ENCODE data around the gene ZDHHC21.
A peak's percentile ranks its signal among the peaks of the same experiment; 100 is the strongest.

ZDHHC21 gene, protein sequence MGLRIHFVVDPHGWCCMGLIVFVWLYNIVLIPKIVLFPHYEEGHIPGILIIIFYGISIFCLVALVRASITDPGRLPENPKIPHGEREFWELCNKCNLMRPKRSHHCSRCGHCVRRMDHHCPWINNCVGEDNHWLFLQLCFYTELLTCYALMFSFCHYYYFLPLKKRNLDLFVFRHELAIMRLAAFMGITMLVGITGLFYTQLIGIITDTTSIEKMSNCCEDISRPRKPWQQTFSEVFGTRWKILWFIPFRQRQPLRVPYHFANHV

DNA sequence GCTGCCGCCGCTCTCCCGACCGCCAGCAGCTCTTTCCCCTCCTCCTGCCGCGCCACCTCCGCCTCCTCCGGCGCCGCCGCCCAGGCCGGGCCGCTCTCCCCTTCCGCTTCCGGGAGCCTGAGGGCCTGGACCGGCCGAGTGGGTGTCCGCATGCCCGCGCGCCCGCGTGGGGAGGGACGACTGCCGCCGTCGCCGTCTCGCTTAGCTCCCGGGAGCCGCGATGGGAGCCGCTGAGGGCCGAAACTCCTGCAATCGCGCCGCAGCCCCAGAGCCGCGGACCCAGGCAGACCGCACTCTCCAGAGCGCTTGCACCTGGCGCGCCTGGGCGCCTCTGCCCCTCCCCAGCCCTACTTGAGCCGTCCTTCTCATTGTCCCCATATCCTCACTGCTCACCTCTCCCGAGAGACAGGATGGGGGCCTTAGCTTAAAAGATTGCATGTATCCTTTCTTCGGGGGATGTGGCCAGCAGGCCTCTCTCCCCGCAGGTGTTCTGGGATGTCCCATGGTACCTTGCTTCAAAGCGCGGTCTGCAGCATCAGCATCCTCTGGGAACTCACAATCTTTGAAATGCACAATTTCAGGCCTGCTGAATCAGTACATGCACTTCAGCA, at the start of gene ZDHHC21:
ZDHHC21 (minus strand) TSS at position 182 of the 611 bp plus-strand sequence. CDS start 19,092 bp downstream, outside the sequence.
- H3K4me3 ChIP-seq (ENCODE audit: low read length) = peak within 1 kb of the TSS; percentile 100

DNA sequence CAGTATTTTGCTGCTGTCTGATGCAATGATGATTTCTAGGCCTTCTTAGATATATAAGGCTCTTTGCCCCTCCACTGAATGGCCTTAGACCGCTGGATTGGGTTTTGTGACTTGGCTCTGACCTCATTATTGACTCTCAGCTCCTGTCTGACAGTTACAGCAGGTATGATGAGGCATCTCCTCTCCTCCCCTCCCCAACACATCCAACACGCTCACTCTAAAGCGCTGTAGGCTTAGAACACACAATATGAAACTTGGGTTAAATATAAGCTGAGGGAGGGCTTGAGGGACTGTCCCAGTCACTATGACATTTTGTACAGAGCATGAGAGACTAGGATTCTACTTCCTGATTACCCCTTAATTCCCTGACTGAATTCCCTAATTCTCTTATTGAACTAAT, 48.1 kb upstream of the ZDHHC21 start:
- no peak for TF ChIP-seq ZNF274 (IDR thresholded peaks at IDR 0.05; ENCODE audit: low read depth, low read length)
- H3K4me3 ChIP-seq (ENCODE audit: low read length) = no peak overlapping the region

More for the DNA sequence above, at the start of gene ZDHHC21:
- TF ChIP-seq ZNF274 (IDR thresholded peaks at IDR 0.05; ENCODE audit: low read depth, low read length) = no peak

DNA sequence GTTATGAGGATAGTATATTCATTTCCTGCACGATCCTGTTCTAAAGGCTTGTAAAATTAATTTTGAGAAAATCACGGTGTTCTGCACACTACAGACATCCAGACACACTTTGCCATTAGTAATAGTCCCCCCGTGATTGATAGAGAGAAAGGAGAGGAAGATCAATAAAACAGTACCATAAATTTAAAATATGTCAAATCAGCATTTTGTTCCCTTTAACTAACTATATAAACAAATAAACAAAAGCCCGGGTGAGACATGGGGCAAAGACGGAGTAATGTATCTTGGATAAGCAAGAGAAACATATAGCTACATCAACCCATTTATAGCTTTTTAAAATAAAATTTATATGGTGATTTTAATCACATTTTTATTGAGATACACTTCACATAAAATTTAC, 39.9 kb upstream of the ZDHHC21 start:
- H3K4me3 ChIP-seq (ENCODE audit: low read length) = no peak overlapping the region
- no peak for TF ChIP-seq ZNF274 (IDR thresholded peaks at IDR 0.05; ENCODE audit: low read depth, low read length)

DNA sequence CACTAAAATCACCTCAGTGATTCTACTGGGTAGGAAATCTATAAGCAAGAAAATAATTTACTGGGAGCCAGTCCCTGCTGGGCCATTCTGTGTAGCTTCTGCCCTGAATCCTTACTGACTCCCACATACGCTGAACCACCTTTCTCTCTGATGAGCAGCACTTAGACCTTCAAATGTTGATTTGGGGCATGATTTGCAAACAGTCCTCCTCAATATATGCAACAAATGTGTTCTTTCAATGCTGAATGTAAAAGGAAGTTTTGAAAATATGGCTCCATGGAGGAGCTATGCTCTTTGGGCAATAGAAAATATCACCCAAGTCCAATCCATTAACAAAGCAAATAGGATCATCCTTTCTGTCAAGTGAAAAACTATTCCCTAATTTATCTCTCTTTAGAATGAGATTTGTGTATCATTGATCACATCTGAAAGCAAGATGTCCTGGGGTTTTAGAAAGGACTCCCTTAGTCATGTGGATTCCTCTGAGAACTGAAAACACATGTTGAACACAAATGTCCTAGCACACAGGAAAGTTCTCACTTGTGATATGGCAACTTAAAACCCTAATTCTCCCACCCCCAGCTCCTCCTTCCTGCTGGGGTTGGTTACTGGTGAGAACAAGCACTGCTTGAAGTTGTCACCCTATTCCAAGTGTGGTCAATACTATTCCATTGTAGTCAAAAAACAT, 38.2 kb upstream of the ZDHHC21 start:
- no peak for TF ChIP-seq ZNF274 (IDR thresholded peaks at IDR 0.05; ENCODE audit: low read depth, low read length)
- H3K4me3 ChIP-seq (ENCODE audit: low read length) = no peak overlapping the region

DNA sequence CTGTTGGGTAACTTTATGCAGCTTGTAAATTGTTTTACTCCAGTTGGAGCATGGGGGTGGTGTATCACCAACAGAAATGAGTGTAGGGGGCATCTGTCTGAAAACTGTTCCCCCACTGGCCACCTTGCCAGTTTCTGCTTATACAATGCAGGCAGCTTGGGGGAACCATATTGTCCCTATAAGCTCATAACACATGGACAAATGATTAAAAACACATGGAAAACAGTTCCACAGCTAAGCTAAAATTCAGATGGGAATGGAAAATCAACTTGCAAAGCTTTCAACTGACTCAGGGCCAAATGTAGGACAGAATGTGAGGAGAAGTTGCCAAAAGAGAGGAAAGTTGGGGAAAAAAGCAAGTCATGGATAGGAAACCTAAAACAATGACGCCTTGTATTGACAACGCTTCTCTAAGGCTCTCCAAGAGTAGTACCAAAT, 37.2 kb upstream of the ZDHHC21 start:
- no peak for TF ChIP-seq ZNF274 (IDR thresholded peaks at IDR 0.05; ENCODE audit: low read depth, low read length)
- no peak overlapping the region for H3K4me3 ChIP-seq (ENCODE audit: low read length)

DNA sequence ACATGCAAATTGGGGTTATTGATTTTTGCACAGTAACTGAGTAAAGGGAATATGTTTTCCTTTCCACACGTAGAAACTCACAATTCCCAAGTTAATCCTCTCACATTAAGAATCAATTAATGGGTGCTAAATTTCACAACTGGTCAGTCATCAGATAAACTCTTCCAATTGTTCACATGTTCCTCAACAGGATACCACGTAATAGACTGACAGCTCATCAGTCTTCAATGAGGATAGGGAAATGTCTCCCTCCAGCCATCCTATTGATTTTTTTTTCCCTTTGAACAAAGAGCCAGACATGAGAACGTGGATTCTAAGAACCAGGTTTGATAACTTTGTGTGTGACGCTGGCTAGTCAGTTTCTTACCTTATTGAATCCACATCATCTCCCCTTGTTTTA, 30.1 kb upstream of the ZDHHC21 start:
- no peak overlapping the region for H3K4me3 ChIP-seq (ENCODE audit: low read length)
- no peak for TF ChIP-seq ZNF274 (IDR thresholded peaks at IDR 0.05; ENCODE audit: low read depth, low read length)

DNA sequence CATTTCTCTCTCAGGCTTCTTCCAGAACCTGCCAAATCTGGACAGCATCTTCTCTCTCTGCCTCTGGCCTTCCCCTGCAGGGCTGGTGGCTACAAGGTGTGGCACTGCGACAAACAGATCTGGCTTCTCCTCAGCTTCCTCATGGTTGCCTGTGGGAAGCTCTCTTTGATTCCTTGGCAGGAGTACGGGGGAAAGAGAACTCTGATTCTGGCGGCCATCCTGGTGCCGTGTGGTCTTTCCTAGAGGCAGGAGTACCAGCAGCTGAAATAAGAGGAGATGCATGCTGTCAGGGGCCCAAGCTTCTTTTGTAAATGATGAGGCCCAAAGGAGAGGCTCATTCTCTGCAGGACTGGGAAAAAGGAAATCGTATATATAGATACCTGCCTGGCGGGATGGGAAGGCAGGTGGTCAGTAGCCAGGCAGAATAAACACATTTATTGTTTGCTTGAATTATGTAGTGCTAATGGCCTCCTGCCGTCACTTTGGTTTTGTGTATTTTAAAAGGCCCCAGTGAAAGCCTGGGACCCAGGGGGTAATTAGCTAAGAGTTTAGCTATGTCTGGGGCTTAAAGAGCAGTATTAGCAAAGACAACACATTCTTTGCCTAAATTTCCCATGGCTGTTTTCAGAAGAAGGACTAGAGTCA, 29.3 kb upstream of the ZDHHC21 start, which contains the start of gene CER1:
CER1 (minus strand) TSS at position 343 of the 645 bp plus-strand sequence; CDS start at position 282, 61 bp downstream.
- no peak within 1 kb of the TSS for H3K4me3 ChIP-seq (ENCODE audit: low read length)
- no peak for TF ChIP-seq ZNF274 (IDR thresholded peaks at IDR 0.05; ENCODE audit: low read depth, low read length)

DNA sequence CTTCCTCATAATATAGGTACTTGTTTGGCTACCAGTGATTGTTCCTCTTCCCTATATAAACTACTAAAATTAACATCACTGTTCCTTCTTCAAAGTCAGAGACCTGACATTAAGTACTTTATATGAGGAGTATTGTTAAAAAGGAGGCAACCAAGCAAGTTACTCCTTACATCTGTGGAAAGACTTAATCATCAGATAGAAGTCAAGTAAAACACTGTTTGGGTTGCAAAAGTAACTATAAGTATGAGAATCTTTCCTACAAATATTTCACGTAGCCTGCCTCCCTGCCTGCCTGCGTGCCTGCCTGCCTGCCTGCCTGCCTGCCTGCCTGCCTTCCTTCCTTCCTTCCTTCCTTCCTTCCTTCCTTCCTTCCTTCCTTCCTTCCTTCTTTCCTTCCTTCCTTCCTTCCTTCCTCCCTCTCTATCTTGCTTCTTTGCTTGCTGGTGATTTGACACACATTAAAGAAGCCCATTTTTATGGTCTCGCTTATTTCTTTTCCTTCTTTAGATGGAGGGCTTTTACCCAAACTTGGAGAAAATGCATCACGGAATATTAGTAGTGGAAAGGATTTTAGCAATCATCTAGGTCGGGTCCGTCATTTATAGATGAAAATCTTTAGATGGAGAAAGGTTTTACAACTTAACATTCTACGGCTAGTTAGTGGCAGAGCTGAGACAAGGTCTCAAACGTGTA, 26.1 kb upstream of the ZDHHC21 start:
- no peak overlapping the region for H3K4me3 ChIP-seq (ENCODE audit: low read length)
- TF ChIP-seq ZNF274 (IDR thresholded peaks at IDR 0.05; ENCODE audit: low read depth, low read length) = no peak

DNA sequence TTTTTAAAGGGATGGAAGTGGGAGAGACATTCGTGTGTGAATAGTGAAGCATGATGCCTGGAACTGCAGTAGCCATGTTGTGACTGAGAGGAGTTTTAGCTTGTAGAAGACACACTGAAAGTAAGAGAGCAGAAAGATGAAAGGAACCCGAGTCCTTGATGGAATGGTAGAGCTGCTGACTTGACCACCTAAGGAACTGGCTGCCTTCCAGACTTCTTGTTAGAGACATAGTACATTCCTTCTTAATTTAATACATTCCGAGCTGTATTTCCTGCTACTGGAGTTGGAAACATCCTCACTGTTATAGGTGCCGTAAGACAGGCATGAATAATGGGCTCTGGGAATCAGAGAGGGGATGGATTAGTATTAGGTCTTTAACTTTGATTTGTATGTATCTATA, 21.9 kb upstream of the ZDHHC21 start:
- H3K4me3 ChIP-seq (ENCODE audit: low read length) = no peak overlapping the region
- TF ChIP-seq ZNF274 (IDR thresholded peaks at IDR 0.05; ENCODE audit: low read depth, low read length) = no peak

DNA sequence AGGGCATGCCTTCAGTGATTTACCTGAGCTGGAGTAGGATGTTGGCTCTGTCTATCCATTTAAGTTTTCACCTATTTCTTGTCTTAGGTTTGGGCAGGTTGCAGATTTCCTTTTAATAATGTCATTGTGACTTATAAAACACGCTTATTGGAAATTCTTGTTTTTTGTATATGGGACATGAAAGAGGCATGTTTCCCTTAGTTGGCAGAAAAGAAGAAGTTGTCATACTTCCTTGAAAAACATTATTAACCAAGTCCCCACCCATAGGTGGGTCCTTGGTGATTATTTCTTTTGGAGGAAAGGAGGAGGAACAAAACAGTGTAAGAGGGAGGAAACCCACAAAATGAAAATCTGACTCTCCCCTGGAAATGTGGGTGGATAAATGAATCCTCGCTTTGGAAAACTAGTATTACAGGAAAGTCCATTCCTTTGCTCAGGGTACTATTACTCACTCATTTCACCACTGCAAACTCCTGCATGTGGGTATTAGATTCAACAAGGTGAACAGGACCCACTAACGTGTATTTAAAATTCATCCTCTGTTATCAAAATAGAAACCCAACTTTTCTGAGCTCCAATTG, 20.0 kb upstream of the ZDHHC21 start:
- no peak for TF ChIP-seq ZNF274 (IDR thresholded peaks at IDR 0.05; ENCODE audit: low read depth, low read length)
- H3K4me3 ChIP-seq (ENCODE audit: low read length) = no peak overlapping the region

DNA sequence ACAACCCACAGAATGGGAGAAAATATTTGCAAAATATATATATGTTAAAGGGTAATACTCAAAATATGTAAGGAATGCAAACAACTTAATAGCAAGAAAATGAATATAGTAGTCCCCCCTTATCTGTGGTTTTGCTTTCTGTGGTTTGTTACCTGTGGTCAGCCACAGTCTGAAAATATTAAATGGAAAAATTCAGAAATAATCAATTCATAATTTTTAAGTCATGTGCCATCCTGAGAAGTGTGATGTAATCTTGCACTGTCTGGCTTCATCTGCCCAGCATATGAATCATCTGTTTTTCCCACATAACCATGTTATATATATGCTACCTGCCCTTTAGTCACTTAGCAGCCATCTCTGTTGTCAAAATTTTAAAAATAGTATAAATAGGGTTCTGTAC, 17.6 kb upstream of the ZDHHC21 start:
- TF ChIP-seq ZNF274 (IDR thresholded peaks at IDR 0.05; ENCODE audit: low read depth, low read length) = no peak
- H3K4me3 ChIP-seq (ENCODE audit: low read length) = no peak overlapping the region

DNA sequence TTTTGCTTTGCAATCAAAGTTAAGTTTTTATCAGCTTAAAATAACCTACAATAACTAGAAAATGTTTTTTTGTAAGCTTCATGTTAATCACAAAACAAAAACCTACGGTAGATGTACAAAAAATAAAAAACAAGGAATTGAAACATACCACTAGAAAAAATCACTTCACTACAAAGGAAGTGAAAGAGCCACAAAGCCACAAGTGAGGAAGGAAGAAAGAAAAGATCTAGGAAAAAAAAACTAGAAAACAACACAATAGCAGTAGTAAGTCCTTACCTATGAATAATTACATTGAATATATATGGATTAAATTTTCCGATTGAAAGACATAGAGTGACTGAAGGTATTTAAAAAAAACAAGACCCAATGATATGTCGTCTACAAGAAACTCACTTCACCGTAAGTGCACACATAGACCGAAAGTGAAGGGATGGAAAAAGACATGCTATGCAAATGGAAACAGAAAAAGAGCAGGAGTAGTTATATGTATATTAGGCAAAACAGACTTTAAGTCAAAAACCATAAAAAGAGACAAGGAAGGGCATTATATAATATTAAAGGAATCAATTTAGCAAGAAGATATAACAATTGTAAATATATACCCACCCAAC, 13.4 kb upstream of the ZDHHC21 start:
- H3K4me3 ChIP-seq (ENCODE audit: low read length) = no peak overlapping the region
- no peak for TF ChIP-seq ZNF274 (IDR thresholded peaks at IDR 0.05; ENCODE audit: low read depth, low read length)

DNA sequence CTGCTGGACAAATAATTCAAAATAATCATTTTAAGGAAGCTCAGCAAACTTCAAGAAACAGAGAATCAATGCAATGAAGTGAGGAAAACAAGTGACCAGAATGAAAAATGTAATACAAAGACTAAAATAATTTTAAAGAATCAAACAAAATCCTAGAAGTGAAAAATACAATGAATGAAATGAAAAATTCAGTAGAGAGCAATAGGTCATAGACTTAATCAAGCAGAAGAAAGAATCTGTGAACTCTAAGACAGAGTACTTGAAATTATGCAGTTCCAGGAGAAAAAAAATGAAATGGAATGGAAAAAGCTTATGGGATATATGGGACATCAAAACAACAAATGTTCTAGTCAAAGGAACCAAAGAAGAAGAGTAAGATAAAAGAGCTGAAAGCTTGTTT, 11.8 kb upstream of the ZDHHC21 start:
- no peak for TF ChIP-seq ZNF274 (IDR thresholded peaks at IDR 0.05; ENCODE audit: low read depth, low read length)
- no peak overlapping the region for H3K4me3 ChIP-seq (ENCODE audit: low read length)

Measured in GM08714 (cell line).